Parathyroid adenoma (tissue), 2 donors: Measurements from ENCODE around the gene ATP6V0E2.

Experiments
- H2AFZ ChIP-seq: fragments of 300-600 bp; sonication (generic); one replicate; pipeline ENCODE4 v1.7.0; 2017; ENCODE audit warnings: antibody characterized with exemption, mild to moderate bottlenecking
- H3K27ac ChIP-seq: fragments of 300-600 bp; sonication (generic); one replicate; pipeline ENCODE4 v1.7.0; 2017
- H3K27me3 ChIP-seq: fragments of 300-600 bp; sonication (generic); one replicate; pipeline ENCODE4 v1.7.0; 2017; ENCODE audit warnings: low read length; ENCODE audit not compliant: control insufficient read depth, insufficient read depth
- H3K36me3 ChIP-seq: fragments of 300-600 bp; sonication (generic); one replicate; pipeline ENCODE4 v1.7.0; 2017; ENCODE audit warnings: low read length; ENCODE audit not compliant: control insufficient read depth, insufficient read depth
- H3K4me1 ChIP-seq: fragments of 300-600 bp; sonication (generic); one replicate; pipeline ENCODE4 v1.7.0; 2017; ENCODE audit warnings: control low read depth
- H3K4me2 ChIP-seq: fragments of 300-600 bp; sonication (generic); one replicate; pipeline ENCODE4 v1.7.0; 2017; ENCODE audit warnings: low read length
- H3K4me3 ChIP-seq: fragments of 300-600 bp; sonication (generic); one replicate; pipeline ENCODE4 v1.7.0; 2017; ENCODE audit warnings: low read depth, low read length
- H3K79me2 ChIP-seq: fragments of 300-600 bp; sonication (generic); one replicate; pipeline ENCODE4 v1.7.0; 2017; ENCODE audit warnings: control low read depth
- H3K9ac ChIP-seq: fragments of 300-600 bp; sonication (generic); one replicate; pipeline ENCODE4 v1.7.0; 2017; ENCODE audit warnings: mild to moderate bottlenecking
- H3K9me3 ChIP-seq: fragments of 300-600 bp; sonication (generic); one replicate; pipeline ENCODE4 v1.7.0; 2017; ENCODE audit warnings: low read length; ENCODE audit not compliant: control insufficient read depth
- CTCF ChIP-seq: fragments of 300-600 bp; sonication (generic); IDR thresholded peaks from one replicate; pipeline ENCODE4 v1.7.0; 2017; ENCODE audit warnings: antibody characterized with exemption, mild to moderate bottlenecking
- donor health status: primary hyperparathyroidism.

The ATP6V0E2 gene

GRCh38 chr7:149834601-149835000 is 39.2 kb upstream of the ATP6V0E2 start:
- Histone ChIP-seq H3K4me1 (peaks cover 10% of the 10 kb centered on the region), H3K9me3 (no peaks in the 10 kb centered on the region), H3K9ac (no peak overlapping the region), H2AFZ (no peak overlapping the region), H3K27ac (no peak overlapping the region), H3K4me3 (no peak overlapping the region), H3K79me2 (peaks cover 3% of the 10 kb centered on the region), H3K27me3 (no peaks in the 10 kb centered on the region), H3K36me3 (no peaks in the 10 kb centered on the region), H3K4me2 (no peak overlapping the region)
- no peak for TF ChIP-seq CTCF

GRCh38 chr7:149836434-149836833 is 37.3 kb upstream of the ATP6V0E2 start:
- no peak overlapping the region for H3K4me3 ChIP-seq
- no peaks in the 10 kb centered on the region for H3K36me3 ChIP-seq
- H2AFZ ChIP-seq, result no peak overlapping the region
- H3K79me2 ChIP-seq, result peaks cover 3% of the 10 kb centered on the region
- H3K27me3 ChIP-seq, result no peaks in the 10 kb centered on the region
- TF ChIP-seq CTCF, result no peak
- H3K4me2 ChIP-seq, result no peak overlapping the region
- H3K9ac ChIP-seq, result no peak overlapping the region
- no peaks in the 10 kb centered on the region for H3K9me3 ChIP-seq
- peaks cover 10% of the 10 kb centered on the region for H3K4me1 ChIP-seq
- no peak overlapping the region for H3K27ac ChIP-seq

GRCh38 chr7:149837564-149838223 is 36.1 kb upstream of the ATP6V0E2 start:
- peak overlapping the region; percentile 84 for H3K4me2 ChIP-seq
- H2AFZ ChIP-seq, result peak overlapping the region; percentile 84
- no peaks in the 10 kb centered on the region for H3K9me3 ChIP-seq
- H3K27ac ChIP-seq, result peak overlapping the region; percentile 52
- H3K4me3 ChIP-seq, result peak overlapping the region; percentile 90
- TF ChIP-seq CTCF, result no peak
- peaks cover 15% of the 10 kb centered on the region for H3K4me1 ChIP-seq
- no peaks in the 10 kb centered on the region for H3K36me3 ChIP-seq
- no peaks in the 10 kb centered on the region for H3K27me3 ChIP-seq
- peaks cover 3% of the 10 kb centered on the region for H3K79me2 ChIP-seq
- H3K9ac ChIP-seq, result no peak overlapping the region

- peak within 1 kb of the TSS; percentile 85 for H2AFZ ChIP-seq
- H3K36me3 ChIP-seq, result no peaks in the 10 kb centered on the region
- peaks cover 3% of the 10 kb centered on the region for H3K79me2 ChIP-seq
- no peak for TF ChIP-seq CTCF
- no peaks in the 10 kb centered on the region for H3K27me3 ChIP-seq
- H3K4me1 ChIP-seq, result peaks cover 15% of the 10 kb centered on the region
- peak within 1 kb of the TSS; percentile 84 for H3K4me2 ChIP-seq
- no peaks in the 10 kb centered on the region for H3K9me3 ChIP-seq
- peak within 1 kb of the TSS; percentile 81 for H3K27ac ChIP-seq
- H3K9ac ChIP-seq, result peak within 1 kb of the TSS; percentile 24
- peak within 1 kb of the TSS; percentile 90 for H3K4me3 ChIP-seq
Observed at GRCh38 chr7:149838224-149838991, 35.4 kb upstream of the ATP6V0E2 start, which contains the start of gene ZNF862. TSS of gene ZNF862 (plus strand) at chr7:149838375. CDS start at chr7:149838612, 237 bp downstream.
